PFSK-1 (cell line): ENCODE data around the gene HCST.

ENCODE experiments used
- POLR2AphosphoS5 ChIP-seq: IDR thresholded peaks from 2 replicates; pipeline ENCODE4 v1.6.1; 2012; ENCODE audit warnings: low read depth, mild to moderate bottlenecking, control low read depth, low read length, moderate library complexity
- SIN3A ChIP-seq: IDR thresholded peaks from 2 replicates; pipeline ENCODE4 v1.6.1; 2012; ENCODE audit warnings: mild to moderate bottlenecking, low read length, moderate library complexity, borderline replicate concordance; ENCODE audit not compliant: insufficient read depth
- TAF1 ChIP-seq: IDR thresholded peaks from 2 replicates; pipeline ENCODE4 v1.6.1; 2012; ENCODE audit warnings: low read length, control low read depth, borderline replicate concordance; ENCODE audit not compliant: insufficient read depth
- TF ChIP-seq, protein P1 (sequence below), 2 experiments: IDR thresholded peaks; 2 replicates each; pipeline versions ENCODE4 v1.6.1 to v1.8.0; 2011 to 2012; ENCODE audit warnings: low read depth in 2 of 2, low read length in 2 of 2, control low read depth in 1 of 2, inconsistent platforms in 1 of 2, mild to moderate bottlenecking in 1 of 2, moderate library complexity in 1 of 2; ENCODE audit not compliant: insufficient read depth in 1 of 2

DNA sequence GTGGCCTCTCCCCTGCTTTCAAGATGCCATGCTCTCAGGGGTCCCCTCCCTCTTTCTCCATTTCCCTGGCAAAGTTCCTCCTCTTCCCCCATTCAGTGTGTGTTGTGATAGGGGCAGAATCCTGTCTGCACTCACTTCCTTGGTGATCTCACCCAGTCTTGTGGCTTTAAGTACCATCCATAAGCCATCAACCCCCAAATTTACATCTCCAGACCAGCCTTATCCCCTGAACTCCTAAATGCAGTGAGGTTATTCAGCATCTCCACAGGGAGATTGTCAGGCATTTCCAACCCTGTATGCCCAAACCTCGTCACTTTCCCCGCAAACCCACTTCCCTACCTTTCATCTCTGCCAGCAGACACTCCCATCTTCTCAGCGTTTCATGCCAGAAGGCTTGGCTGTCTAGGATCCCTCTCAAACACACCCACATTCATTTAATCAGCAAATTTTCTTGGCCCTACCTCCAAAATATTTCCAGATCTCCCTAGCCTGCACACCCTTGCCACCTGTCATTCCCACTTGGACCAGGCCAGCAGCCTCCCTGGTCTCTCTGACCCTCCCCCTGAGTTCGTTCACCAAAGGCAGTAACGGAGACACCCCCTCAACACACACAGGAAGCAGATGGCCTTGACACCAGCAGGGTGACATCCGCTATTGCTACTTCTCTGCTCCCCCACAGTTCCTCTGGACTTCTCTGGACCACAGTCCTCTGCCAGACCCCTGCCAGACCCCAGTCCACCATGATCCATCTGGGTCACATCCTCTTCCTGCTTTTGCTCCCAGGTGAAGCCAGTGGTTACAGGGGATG, at the start of gene HCST:
- TF ChIP-seq SIN3A = no peak
- TF ChIP-seq TAF1 = no peak
- TF ChIP-seq POLR2AphosphoS5 = no peak
- TF ChIP-seq, protein P1, sequence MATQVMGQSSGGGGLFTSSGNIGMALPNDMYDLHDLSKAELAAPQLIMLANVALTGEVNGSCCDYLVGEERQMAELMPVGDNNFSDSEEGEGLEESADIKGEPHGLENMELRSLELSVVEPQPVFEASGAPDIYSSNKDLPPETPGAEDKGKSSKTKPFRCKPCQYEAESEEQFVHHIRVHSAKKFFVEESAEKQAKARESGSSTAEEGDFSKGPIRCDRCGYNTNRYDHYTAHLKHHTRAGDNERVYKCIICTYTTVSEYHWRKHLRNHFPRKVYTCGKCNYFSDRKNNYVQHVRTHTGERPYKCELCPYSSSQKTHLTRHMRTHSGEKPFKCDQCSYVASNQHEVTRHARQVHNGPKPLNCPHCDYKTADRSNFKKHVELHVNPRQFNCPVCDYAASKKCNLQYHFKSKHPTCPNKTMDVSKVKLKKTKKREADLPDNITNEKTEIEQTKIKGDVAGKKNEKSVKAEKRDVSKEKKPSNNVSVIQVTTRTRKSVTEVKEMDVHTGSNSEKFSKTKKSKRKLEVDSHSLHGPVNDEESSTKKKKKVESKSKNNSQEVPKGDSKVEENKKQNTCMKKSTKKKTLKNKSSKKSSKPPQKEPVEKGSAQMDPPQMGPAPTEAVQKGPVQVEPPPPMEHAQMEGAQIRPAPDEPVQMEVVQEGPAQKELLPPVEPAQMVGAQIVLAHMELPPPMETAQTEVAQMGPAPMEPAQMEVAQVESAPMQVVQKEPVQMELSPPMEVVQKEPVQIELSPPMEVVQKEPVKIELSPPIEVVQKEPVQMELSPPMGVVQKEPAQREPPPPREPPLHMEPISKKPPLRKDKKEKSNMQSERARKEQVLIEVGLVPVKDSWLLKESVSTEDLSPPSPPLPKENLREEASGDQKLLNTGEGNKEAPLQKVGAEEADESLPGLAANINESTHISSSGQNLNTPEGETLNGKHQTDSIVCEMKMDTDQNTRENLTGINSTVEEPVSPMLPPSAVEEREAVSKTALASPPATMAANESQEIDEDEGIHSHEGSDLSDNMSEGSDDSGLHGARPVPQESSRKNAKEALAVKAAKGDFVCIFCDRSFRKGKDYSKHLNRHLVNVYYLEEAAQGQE (IDR thresholded peaks at IDR 0.05; ENCODE audit: insufficient read depth in 1 of 2, low read depth in 2 of 2, low read length in 2 of 2) = no peak
